ENCODE results near the gene CKLF.

- TF ChIP-seq CTCF (conservative IDR thresholded peaks at IDR 0.05; ENCODE audit: low read depth, low read length) (no peak), EZH2 (IDR thresholded peaks at IDR 0.05; ENCODE audit: borderline replicate concordance, low read depth, low read length, poor library complexity, severe bottlenecking) (no peak)
Observed at GRCh38 chr16:66544016-66544757, 8.2 kb upstream of the CKLF start.

Measured in A673 (cell line).